Coronary artery (tissue), 2 donors: ENCODE results near the gene SLC45A2.
"Not testable (repeated sequence)": the region's sequence is repeated elsewhere in the genome, so short reads cannot be mapped to it uniquely, and the experiment has no call there.

Experiments
- DNase-seq: peaks from one replicate; pipeline ENCODE4 v3.0.0-alpha.2; 2017; ENCODE audit warnings: low spot score
- H3K27ac ChIP-seq, 2 donors: fragments of 200-600 bp; sonication (generic); one replicate each; pipeline ENCODE4 v1.5.1; 2016 to 2019
- H3K4me3 ChIP-seq: fragments of 200-600 bp; sonication (generic); 2 replicates; pipeline ENCODE4 v1.5.1; 2016; ENCODE audit warnings: mild to moderate bottlenecking, moderate library complexity
- CTCF ChIP-seq: fragments of 200-600 bp; sonication (generic); IDR thresholded peaks from one replicate; pipeline ENCODE4 v1.5.1; 2019; ENCODE audit warnings: antibody characterized with exemption

The SLC45A2 gene

DNA sequence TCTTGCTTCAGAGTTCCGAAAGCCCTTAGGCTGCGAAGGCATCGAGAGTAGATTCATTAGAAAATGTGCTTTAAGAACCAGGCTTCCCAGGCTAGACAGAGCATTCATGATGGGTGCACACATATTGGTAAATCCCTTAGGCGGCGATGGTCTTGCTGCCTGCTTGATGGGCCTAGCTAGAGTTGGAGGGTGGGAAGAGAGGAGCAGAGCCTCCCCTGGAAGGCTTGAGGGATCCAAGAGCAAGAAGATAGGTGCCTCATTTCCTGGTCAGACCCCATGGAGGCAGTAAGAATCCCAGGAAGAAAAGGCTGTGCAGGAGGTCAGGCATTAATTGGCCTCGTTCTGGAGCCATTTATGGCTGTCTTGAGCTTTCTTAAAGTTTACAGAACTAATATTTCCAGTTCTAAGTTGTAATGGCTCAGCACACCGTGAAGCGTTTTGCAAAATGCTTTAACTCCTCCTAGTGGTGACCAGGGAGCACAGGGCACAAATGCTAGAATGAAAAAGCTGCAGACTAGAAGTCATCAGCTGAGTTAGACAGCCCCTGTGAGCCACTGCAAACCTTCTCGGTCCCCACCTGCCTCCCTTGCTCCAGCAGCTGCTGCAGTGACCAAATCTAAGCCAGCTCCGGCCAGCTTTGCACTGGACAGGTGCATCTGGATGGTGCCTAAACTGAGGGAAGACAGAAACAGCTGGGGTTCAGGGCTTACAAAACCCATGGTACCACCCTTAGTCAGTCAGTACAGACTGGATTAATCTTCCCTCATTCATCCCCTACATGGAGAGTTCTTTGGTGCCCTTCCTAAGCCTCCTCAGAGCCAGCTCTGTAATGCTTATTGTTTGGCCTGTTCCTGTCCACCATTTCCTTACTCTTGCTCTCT lies 14.7 kb downstream of the SLC45A2 start:
- Histone ChIP-seq H3K4me3 (no peak overlapping the region), H3K27ac (no peak overlapping the region)
- no peak for DNase-seq
- TF ChIP-seq CTCF, result peak; percentile 61

GRCh38 chr5:33968211-33969005 lies 16.1 kb downstream of the SLC45A2 start:
- TF ChIP-seq CTCF, result no peak
- no peak overlapping the region for H3K27ac ChIP-seq
- no peak for DNase-seq
- no peak overlapping the region for H3K4me3 ChIP-seq

- DNase-seq, result no peak
- TF ChIP-seq CTCF, result no peak
- Histone ChIP-seq H3K4me3 (no peak overlapping the region), H3K27ac (no peak overlapping the region)
These were observed 17.7 kb downstream of the SLC45A2 start for GRCh38 chr5:33966805-33967204.

DNA sequence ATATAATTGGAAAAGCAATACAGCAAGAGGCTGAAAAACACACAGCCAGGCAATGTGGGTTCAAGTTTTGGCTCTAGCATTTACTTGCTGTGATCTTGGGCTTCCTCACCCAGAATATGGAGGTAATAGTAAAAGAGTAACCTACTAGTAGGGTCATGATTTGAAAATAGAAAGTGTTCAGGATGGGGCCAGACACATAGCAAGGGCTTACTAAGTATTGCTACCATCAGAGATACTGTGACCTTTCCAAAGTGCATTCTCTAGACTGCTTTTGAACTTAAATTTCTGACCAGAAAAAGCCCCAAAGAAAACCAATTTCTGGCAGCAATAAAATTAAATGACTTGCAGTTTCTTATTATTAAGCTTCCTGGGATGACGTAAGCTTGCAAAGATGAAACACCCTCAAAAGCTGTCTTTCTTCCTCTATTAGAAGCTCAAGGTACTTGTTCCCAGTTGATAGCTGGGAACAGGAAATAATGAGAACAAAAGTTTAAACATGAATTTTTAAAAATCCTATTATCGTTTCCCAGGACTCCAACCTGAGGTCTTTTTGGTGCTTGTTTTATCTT lies 20.3 kb downstream of the SLC45A2 start:
- Histone ChIP-seq H3K27ac (no peak overlapping the region), H3K4me3 (no peak overlapping the region)
- DNase-seq, result no peak
- no peak for TF ChIP-seq CTCF

DNA sequence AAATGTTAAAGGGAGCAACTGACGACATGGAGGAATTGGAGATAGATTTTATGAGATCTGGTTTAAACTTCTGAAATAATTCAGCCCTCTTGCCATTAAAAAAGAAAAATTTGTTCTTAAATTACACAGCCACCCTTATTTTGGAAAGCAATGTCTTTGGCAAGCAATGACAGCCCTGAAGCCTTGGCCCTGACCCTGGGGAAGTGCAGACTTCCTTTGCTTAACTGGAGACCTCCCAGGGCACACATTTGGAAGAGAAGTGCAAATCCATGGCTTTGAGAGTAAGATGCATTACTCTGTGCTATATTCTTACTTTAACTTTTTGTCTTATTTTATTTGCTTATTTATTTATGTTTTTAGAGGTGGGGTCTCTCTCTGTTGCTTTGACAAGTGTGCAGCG lies 26.3 kb downstream of the SLC45A2 start:
- no peak overlapping the region for H3K27ac ChIP-seq
- TF ChIP-seq CTCF, result no peak
- no peak overlapping the region for H3K4me3 ChIP-seq
- no peak for DNase-seq

- H3K27ac ChIP-seq, result no peak overlapping the region
- TF ChIP-seq CTCF, result no peak
- no peak overlapping the region for H3K4me3 ChIP-seq
These were observed 26.8 kb downstream of the SLC45A2 start for GRCh38 chr5:33957577-33958150.

DNA sequence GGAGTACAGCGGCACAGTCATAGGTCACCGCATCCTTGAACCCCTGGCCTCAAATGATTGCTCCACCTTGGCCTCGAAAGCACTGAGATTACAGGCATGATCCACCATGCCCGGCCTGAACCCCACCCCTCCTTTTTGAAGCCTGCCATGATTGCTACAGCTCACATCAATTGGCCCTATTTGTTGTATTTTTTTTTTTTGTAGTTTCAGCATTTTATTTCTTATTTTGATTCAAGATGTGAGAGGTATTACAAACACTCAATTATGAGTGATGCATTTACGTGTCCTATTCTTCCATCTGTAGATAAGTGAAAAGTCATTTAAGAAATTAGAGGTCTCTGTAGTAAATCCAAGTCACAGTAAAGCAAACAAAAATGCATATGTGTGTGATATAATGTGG lies 32.3 kb downstream of the SLC45A2 start:
- DNase-seq, H3K27ac ChIP-seq, H3K4me3 ChIP-seq: not testable (repeated sequence)

More at GRCh38 chr5:33957577-33958150, 26.8 kb downstream of the SLC45A2 start:
- DNase-seq, result no peak
